GM19467 (cell line): ENCODE results near the gene HSPA8.
"Not testable (repeated sequence)": the region's sequence is repeated elsewhere in the genome, so short reads cannot be mapped to it uniquely, and the experiment has no call there.

Experiments used
- ATAC-seq: cut with Tn5 transposase; IDR thresholded peaks from one replicate; pipeline ENCODE4 v1.9.1; 2021; ENCODE audit warnings: mild to moderate bottlenecking, moderate library complexity; ENCODE audit not compliant: unreplicated experiment

HSPA8 gene

DNA sequence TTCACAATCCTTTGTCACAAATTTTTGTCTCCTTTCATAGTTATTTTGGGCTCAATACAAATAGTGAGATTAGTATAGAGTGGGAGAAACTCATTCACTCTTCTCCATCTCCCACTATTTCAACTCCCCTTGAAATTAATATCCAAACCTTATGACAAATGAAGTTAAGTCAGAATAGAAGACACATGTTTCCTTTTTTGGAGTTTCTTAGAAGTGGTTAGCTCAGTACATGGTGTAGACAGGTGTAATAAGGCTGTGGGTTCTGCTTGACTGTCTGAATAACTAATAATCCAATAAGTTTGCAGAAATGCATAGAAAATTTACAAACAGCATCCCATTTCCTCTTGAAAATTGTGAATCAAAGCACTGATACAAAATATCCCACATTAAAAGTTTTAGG lies 10.8 kb upstream of the HSPA8 start:
- no peak for ATAC-seq

DNA sequence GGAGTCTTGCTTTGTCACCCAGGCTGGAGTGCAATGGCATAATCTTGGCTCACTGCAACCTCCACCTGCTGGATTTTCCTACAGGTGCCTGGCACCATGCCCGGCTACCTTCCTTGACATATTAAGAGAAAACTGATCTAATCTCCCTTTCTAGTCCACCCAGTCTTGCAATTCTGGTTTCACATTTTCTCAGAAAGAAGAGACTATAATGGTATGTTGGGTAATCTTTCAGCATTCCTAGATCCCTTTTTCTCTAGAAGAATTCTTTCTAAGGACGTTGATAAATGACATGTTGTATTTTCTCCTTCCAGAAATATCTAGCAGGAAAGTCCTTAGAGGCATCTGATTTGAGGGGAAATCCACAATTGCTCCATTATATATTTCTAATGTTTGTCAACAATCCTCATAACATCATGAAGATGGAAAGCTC lies 10.4 kb upstream of the HSPA8 start:
- no peak for ATAC-seq

DNA sequence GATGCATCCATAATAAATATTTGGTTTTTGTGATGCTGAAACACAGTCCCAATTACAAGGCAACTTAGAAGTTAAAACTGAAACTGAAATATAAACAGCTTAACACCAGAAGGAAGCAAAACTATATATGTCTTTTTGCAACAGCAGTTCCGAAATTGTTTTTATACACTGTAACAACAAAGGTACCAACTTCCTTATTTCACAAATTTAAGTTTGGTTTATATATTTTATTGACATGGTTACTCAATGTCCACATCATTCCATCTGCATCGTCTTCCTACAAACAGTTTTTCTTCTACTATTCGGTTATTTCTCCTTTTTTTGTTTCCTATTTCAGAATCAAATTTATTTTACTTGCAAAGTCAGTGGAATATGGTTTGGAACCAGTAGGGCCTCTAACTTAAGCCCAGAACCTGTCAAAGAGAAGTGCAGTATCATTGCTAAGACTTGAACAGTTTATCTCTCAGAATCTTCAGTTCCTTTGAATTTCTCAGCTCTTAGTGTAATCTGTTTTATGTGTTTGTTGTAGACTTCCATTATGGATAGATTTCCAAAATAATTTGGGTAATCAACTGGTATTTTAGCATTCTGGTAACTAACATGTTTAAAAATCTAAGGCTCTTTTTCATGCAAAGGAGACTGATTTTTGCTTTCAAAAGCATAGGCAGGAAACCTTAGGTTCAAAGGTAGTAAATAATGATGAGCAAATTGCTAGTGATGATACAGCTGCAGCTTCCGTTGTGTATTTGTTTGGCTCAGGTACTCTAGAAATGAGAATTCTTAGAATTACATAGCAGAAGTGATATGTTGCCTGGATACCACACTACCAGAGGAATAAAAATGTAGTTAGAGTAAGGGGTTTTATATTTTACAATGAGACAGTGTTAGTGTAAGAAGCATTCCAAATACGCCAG lies 8.2 kb upstream of the HSPA8 start:
- peak; percentile 58 for ATAC-seq

DNA sequence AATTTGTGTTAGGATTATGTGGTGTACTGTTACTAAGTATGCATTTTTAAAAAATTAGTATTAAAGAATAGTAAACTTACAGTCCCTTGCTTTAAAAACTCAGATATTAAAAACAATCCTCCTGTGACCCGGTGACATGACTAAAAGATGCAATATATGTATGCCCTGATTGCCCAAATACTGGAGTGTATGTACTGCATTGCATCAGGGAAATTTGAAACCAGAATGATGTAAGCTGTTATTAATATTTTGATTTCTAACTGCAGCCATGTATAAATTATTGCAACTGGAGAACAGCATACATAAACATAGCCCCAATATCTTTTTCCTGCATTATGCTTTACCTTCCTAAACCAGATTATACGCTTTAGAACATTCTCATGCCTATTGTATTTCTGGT lies 3.7 kb upstream of the HSPA8 start:
- ATAC-seq, result no peak

DNA sequence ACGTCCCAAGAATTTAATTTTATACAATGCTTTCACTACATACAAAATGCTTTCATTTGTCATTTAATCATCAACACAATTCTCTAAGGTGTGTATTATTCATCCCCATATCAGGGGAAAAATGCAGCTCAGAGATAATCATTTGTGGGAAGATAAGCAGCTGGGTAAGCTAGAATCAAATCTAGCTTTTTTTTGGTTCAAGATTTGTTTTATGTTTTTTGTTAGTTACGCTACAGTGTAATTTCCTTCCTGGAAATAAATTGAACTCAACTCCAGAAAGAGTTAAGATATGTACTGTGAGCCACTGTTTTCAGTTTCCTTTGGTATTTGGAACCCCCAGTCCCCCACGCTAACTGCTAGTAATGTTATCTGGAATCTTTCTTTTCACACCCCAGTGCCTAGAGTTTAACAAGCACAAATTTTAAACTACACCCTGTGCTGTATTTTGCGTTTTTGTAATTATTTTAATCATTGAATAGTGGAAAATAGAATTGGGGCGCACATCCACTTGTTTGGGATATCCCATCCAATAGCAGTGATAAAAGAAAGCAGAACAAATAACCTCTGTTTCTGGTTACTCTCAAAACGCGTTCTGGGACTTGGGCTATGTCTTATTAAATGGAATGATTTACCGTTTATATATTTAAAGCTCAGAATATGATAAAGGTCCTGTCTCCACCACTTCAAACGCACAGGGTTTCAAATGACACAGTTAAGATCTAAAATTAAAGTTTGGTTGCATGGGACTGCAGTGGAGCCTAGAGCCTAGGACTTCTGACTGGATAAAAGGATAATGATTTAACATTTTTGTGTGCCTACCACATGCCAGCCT lies 2.1 kb upstream of the HSPA8 start:
- no peak for ATAC-seq

DNA sequence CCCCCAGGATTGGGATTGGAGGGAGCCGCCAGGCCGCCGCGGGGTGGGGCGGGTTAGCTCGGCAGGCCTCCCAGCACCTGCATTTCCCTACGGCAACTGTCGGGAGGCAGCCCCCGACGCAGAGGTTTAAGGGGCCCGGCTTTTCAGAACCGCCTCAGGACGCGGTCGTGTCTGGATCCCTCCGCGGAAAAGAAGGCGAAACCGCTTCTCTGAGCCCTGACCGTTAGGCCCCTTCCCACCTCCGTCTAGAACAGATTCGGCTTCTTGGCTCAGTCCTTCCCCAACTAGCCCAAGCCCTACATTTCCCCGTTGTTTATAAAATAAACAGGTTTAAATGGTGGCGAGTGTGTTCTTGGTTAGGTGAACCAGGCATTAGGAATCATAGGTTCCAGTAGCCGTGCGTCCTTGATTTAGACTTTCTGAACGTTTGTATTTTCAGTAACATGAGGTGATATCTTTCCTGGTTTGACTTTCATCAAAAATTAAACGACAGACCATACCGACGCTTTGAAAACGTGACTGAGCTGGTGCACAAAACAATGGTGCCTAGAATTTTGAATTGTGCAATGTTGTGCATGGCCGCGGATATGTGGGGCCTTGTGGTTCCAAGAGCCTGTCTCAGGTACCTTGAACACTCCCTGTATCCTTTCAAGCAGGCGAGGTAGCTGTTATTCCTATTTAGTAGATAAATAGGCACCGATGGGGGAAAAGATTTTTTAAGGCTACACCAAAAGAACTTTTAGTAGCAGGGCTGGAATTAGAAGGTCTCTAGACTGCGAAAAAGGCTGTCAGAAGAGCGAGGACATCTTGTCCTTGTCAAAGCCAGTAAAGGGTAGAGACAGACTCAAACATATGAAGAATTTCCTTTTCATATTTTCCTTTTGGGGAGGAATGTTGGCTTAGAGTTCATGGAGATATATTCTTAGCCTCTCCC lies 1.2 kb upstream of the HSPA8 start:
- ATAC-seq, result no peak

DNA sequence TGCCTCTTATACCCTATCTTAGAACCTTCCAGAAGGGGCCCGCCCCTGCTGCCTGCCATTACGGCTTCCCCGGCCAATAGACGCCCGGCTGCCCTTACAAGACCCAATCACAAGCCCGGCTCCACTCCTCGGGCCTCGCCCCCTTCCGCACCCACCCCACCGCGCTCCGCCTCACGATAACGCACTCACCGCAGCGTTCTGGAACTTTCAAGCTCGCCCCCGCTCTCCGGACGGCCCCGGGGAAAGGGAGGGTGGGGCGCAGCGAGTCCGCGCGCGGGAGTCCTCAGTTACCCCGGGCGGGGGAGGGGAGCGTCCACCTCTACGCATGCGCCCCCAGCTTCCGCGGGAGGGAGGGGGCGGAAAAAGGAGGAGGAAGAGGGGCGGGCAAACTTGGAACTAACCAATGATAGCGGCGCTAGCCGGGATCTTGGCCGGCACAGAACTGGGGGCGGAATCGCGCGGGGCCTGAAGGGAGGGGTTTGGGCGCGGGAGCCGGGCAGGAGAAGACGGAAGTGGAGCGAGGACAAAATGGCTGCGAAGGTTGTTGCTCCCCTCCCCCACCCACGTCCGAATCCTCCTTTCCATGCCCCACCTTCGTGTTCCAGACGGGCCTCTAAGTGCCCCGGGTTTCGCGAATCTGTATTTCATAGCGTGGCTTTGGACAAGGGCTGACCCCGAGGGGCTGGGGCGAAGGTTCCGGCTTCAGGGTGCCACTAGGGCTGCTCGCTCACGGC lies 389 bp upstream of the HSPA8 start:
- peak; percentile 85 for ATAC-seq

DNA sequence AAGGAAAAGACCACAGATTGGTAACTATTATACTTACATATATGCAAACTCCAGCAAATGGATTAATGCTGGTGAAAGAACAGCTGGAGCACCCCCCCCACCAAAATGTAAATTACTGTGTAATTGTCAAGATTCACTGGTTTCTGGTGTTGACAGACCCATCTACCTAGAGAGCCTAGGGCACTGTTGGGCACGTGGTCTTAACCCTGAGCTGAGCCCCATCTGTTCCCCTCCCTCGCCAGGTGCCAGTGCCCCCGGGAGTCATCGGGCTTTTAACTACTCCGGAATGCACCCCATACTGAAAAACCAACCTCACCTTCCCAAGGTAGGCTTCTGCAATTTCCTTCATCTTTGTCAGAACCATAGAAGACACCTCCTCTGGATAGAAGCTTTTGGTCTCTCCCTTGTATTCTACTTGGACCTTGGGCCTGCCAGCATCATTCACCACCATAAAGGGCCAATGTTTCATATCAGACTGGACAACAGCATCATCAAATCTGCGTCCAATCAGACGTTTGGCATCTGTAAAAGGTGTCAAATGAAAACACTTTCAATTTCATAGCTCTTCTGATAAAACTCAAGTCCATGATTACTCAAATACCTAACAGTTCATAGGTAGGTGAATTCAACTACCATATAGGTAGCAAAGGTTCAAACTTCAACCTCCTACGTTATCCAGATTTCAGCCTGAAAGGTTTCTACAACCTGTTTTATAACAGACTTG lies 1.5 kb downstream of the HSPA8 start:
- ATAC-seq, result no peak

DNA sequence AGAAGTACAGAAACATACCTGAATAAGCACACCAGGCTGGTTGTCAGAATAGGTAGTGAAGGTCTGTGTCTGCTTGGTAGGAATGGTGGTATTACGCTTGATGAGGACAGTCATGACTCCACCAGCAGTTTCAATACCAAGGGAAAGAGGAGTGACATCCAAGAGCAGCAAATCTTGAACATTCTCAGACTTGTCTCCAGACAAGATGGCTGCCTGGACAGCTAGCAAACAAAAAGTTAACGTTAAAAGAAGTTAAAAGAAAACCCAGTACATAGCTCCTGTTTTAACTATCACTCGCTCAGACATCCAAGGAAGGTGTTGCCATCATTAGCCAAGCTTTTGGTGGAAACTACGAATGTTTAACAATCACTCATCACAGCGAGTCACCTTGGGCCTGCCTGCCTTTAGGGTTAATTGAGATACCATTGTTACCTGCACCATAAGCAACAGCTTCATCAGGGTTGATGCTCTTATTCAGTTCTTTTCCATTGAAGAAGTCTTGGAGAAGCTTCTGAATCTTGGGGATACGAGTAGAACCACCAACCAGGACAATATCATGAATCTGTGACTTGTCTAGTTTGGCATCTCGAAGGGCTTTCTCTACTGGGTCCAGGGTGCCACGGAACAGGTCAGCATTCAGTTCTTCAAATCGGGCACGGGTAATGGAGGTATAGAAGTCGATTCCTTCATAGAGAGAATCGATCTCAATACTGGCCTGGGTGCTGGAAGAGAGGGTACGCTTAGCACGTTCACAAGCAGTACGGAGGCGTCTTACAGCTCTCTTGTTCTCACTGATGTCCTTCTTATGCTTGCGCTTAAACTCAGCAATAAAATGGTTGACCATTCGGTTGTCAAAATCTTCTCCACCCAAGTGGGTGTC lies 2.7 kb downstream of the HSPA8 start:
- ATAC-seq, result not testable (repeated sequence)

DNA sequence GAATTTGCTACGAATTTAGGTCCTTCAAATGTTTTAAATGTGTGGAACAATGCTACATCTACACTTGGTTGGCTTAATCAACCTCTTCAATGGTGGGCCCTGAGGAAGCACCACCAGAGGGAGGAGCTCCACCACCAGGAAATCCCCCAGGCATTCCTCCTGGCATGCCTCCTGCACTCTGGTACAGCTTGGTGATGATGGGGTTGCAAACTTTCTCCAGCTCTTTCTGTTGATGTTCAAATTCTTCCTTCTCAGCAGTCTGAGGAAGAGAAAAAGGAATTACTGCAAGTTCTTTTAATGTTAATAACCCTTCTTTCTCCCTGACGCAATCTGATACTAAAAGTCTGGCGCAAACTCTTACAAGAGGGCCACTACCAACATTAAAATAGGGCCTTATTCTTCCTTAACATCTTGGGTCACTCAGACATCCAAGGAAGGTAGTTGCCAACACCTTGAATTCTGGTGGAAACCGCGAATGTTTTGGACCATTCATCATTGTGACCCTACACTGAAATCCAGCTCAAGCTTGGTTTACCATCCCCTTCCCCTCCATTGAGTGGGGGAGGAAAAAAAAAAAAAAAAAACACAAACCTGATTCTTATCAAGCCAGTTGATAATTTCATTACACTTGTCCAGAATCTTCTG lies 4.2 kb downstream of the HSPA8 start:
- ATAC-seq, result no peak

DNA sequence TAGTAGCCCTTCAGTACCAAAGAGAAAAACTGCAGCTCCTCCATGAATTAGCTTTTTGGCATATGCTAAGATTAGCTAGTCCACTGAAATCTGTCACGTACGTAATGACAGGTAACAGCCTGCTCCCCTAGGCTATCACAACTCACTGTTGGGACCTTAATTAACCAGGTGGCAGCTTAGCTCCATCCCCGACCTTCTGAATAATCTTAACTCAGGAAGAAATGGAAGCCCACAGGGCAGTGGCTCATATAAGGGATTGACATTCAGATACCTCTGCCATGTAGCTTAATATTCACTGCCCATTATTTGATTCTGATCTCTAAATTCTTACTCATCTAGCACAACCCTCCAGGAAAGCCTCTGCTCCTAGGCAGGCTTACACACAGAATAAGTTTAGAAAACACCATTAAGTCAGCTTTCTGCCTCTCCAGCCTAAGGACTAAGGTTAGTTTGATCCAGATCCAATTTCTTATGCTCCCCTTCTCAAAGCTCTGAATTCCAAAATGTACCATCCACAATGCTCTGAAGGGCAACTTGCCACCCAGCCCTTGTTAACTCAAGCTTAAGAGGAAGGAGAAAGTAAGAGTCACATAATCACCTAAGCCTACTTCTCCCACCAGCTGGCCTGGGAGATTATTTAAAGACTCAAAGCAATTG lies 5.0 kb downstream of the HSPA8 start:
- ATAC-seq, result no peak

DNA sequence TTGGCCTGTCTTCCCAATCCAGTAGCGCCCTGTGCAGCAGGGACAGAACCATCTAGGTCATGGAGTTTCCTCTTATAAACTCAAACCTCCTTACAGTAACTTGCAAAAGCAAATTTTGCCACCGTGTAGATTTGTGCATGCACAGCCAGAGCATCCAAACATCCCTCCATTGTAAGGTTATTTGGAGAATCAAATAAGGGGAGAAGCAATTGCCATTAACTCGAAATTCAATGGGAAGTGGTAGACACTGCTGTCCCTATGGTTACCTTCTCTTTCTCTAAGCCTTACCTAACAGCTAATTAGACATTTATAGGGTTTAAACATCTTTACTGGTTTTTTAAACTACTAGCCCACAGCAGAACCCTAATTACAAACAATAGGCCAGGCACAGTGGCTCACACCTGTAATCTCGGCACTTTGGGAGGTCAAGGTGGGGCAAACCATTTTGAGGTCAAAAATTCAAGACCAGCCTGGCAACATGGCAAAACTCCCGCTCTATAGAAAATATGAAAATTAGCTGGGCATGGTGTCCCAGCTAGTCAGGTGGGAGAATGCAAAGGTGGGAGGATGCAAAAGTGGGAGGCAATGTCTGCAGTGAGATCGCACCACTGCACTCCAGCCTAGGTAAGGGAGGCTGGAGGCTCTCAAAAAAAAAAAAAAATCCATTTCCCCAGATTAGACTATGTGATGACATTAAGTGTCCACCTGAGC lies 6.6 kb downstream of the HSPA8 start:
- ATAC-seq, result no peak

DNA sequence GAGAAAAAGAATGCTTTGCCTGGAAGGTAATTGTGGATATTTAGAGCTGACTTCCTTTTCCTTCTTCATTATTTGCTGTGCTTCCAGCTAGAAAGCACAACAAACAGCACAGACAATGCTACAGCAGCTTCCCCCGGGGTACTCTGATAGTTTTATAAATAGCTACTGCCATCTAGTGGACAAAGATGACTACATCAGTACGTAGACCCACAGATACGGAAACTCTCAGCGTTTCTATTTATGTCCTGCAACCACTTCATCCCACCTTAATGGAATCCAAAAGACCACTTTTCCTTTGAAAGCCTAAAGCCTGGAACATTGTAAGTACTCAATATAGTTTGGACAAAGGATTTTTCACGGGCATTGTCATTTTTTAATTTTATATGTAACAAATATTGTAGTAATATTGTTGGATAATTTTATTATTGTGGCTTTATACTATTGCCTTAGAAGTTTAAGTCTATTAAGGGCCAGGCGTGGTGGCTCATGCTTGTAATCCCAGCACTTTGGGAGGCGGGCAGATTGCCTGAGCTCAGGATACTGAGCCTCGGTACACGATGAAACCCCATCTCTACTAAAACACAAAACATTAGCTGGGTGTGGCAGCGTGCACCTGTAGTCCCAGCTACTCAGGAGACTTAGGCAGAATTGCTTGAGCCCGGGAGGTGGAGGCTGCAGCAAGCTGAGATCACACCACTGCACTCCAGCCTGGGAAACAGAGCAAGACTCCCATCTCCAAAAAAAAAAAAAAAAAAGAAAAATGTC lies 7.5 kb downstream of the HSPA8 start:
- ATAC-seq, result peak; percentile 66

DNA sequence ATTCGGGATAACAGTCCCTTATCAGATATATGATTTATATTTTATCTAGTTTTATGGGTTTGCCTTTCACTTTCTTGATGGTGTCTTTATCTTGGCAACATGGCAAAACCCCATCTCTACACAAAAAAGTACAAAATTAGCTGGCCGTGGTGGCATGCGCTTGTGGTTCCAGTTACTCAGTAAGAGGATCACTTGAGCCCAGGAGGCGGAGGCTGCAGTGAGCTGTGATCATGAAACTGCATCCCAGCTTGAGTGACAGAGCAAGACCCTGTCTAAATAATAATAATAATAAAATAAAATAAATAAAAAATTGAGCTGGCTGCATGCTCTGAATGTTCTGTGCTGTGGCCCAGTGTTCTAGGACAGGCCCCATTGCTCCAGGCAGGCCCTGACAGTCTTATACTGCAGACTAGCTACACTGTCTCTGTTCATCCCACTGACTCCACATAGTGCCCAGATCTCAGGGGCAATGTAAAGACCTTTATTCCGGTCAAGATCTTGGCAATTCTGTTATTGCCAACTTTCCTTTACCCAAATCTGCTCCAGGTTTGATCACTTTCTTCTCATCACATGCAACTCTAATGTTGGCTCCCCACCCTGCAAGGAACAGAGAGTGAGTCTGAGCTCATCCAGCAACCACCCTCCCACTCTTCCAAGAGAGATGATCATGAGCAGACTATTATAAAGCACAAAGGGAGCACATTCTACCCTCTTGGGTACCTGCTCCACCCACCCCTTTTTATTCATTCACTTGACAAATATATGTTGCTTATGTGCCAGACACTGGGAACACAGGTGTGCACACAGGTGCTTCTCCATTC lies 8.8 kb downstream of the HSPA8 start:
- ATAC-seq, result no peak

DNA sequence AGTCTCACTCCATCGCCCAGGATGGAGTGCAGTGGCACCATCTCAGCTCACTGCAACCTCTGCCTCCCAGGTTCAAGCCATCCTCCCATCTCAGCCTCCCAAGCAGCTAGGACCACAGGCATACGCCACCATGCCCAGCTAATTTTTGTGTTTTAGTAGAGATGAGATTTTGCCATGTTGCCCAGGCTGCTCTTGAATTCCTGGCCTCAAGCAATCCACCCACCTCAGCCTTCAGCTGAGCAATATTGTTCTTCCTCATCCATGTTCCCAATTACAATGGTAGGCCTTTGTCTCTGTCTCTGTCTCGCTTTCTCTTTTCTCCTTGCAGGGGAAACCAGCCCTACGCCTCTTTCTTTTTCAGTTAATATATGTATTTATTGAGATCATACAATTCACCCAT lies 10.3 kb downstream of the HSPA8 start:
- ATAC-seq, result no peak
